GM12878 (cell line): Measurements from ENCODE around the gene DIP2C. TPM values are rescaled to one million over a fixed set of nuclear protein-coding genes. Genes with fewer than 3 reads are reported as not detected.

Experiments
- ATAC-seq: fragments of 200-7000 bp; cut with Tn5 transposase; 3 replicates; pipeline ENCODE4 v1.9.1; 2020; ENCODE audit warnings: mild to moderate bottlenecking, moderate library complexity
- BruUV-seq: library from RNA; stranded (reverse); fragments of 400-500 nt; replicated peaks from 2 replicates; lab custom pipeline; 2021; lab: Mats Ljungman, UMichigan
- CTCF ChIA-PET: fragments of 300-600 bp; sonication (Branson Sonifier 250); formaldehyde crosslinking; extraction: SDS; loops from one replicate; lab custom pipeline; 2021; ENCODE audit warnings: inconsistent platforms; lab: Yijun Ruan, JAX
- POLR2A ChIA-PET: fragments of 350-600 bp; formaldehyde crosslinking; extraction: SDS; loops from one replicate; lab custom pipeline; 2021; ENCODE audit warnings: inconsistent platforms; lab: Charles Lee
- RAD21 ChIA-PET: fragments of 300-600 bp; sonication (Branson Sonifier 250); formaldehyde crosslinking; loops from one replicate; lab custom pipeline; 2023; ENCODE audit warnings: antibody characterized with exemption; ENCODE audit not compliant: unreplicated experiment; lab: Charles Lee
- SMC1A ChIA-PET: fragments of 300-600 bp; sonication (Branson Sonifier 250); formaldehyde crosslinking; loops from one replicate; lab custom pipeline; 2023; ENCODE audit not compliant: unreplicated experiment, uncharacterized antibody; lab: Charles Lee
- DNase-seq: peaks from one replicate; pipeline ENCODE4 v3.0.0-alpha.2; 2011; ENCODE audit warnings: low read depth, low spot score
- FAIRE-seq: peaks from 3 replicates; lab custom pipeline; 2011; peaks lifted over from hg19 to GRCh38; lab: Jason Lieb, UNC
- H2AFZ ChIP-seq: 2 replicates; pipeline ENCODE4 v1.6.0; 2011; ENCODE audit warnings: low read depth, low read length, control low read depth; ENCODE audit not compliant: control insufficient read depth
- H3K27ac ChIP-seq: 2 replicates; pipeline ENCODE4 v1.5.1; 2011; ENCODE audit warnings: control low read depth; ENCODE audit not compliant: control insufficient read depth, insufficient read depth
- H3K27me3 ChIP-seq, 2 experiments: replicated peaks in 1 of 2; 2 replicates each; pipeline versions ENCODE4 v1.6.0 to v1.6.1; 2011; ENCODE audit warnings: low read length in 1 of 2; ENCODE audit not compliant: control insufficient read depth in 2 of 2, insufficient read depth in 2 of 2
- H3K36me3 ChIP-seq, 2 experiments: 2 replicates each; pipeline ENCODE4 v1.5.1; 2011; ENCODE audit warnings: low read length in 1 of 2; ENCODE audit not compliant: control insufficient read depth in 2 of 2, insufficient read depth in 2 of 2
- H3K4me1 ChIP-seq: 2 replicates; pipeline ENCODE4 v1.6.1; 2011; ENCODE audit warnings: mild to moderate bottlenecking, low read length, moderate library complexity, mixed read lengths; ENCODE audit not compliant: control insufficient read depth, insufficient read depth
- H3K4me2 ChIP-seq: 2 replicates; pipeline ENCODE4 v1.6.0; 2011; ENCODE audit warnings: control low read depth; ENCODE audit not compliant: control insufficient read depth, insufficient read depth
- H3K4me3 ChIP-seq: fragments of 200-600 bp; sonication (generic); 2 replicates; pipeline ENCODE4 v1.5.1; 2016
- H3K79me2 ChIP-seq: 2 replicates; pipeline ENCODE4 v1.6.0; 2011; ENCODE audit warnings: low read length; ENCODE audit not compliant: control insufficient read depth, insufficient read depth
- H3K9ac ChIP-seq: 2 replicates; pipeline ENCODE4 v1.8.0; 2011; ENCODE audit warnings: low read length, control low read depth, mixed read lengths; ENCODE audit not compliant: control insufficient read depth, insufficient read depth
- H3K9me3 ChIP-seq: replicated peaks from 3 replicates; pipeline ENCODE4 v1.5.1; 2011; ENCODE audit warnings: mild to moderate bottlenecking, low read length; ENCODE audit not compliant: control insufficient read depth, insufficient read depth
- H4K20me1 ChIP-seq: 2 replicates; pipeline ENCODE4 v1.6.0; 2011; ENCODE audit not compliant: control insufficient read depth, insufficient read depth
- CHD2 ChIP-seq: IDR thresholded peaks from 2 replicates; pipeline ENCODE4 v1.6.1; 2011; ENCODE audit warnings: low read depth, low read length, improper control_type of control experiment, borderline replicate concordance
- DPF2 ChIP-seq: fragments of 450-650 bp; IDR thresholded peaks from 2 replicates; pipeline ENCODE4 v1.6.1; 2017; ENCODE audit warnings: mild to moderate bottlenecking
- HDAC6 ChIP-seq: fragments of 200-600 bp; sonication (generic); IDR thresholded peaks from one replicate; pipeline ENCODE4 v1.8.0; 2017; ENCODE audit warnings: antibody characterized with exemption; ENCODE audit not compliant: unreplicated experiment
- JUNB ChIP-seq: IDR thresholded peaks from 2 replicates; pipeline ENCODE4 v1.6.1; 2016; ENCODE audit warnings: antibody characterized with exemption, mild to moderate bottlenecking
- MAX ChIP-seq: IDR thresholded peaks from 2 replicates; pipeline ENCODE4 v1.6.1; 2012; ENCODE audit warnings: low read depth, low read length, improper control_type of control experiment
- NFIC ChIP-seq: IDR thresholded peaks from 2 replicates; pipeline ENCODE4 v1.6.1; 2012; ENCODE audit warnings: low read depth, mild to moderate bottlenecking, inconsistent platforms, low read length, moderate library complexity
- NR2C1 ChIP-seq: fragments of 450-650 bp; IDR thresholded peaks from 2 replicates; pipeline ENCODE4 v1.6.1; 2017; ENCODE audit warnings: antibody characterized with exemption, mild to moderate bottlenecking, moderate library complexity
- PAX5 ChIP-seq: IDR thresholded peaks from 2 replicates; pipeline ENCODE4 v1.6.1; 2011; ENCODE audit warnings: low read depth, low read length, borderline replicate concordance
- ZNF217 ChIP-seq: fragments of 450-650 bp; IDR thresholded peaks from 2 replicates; pipeline ENCODE4 v1.6.1; 2017; ENCODE audit warnings: antibody characterized with exemption, mild to moderate bottlenecking
- WGBS: methylation state at CpG from one replicate; pipeline ENCODE4 v1.1.6; 2016; ENCODE audit warnings: low lambda C conversion rate; ENCODE audit not compliant: insufficient replicate concordance, insufficient coverage; ENCODE audit errors: missing lambda C conversion rate; 5-methylcytosine and 5-hydroxymethylcytosine counted together
- in situ Hi-C: fragments of 300-500 bp; cut with MboI; formaldehyde crosslinking; loops from 9 replicates; pipeline ENCODE4 v1.14.3; 2018; ENCODE audit warnings: mixed read lengths
- intact Hi-C: fragments of 100-400 bp; cut with micrococcal nuclease; formaldehyde crosslinking; loops from one replicate; pipeline ENCODE4 v1.14.2; 2022; ENCODE audit not compliant: unreplicated experiment
- polyA plus RNA-seq, 11 experiments: library from polyadenylated mRNA; depleted of rRNA in 4 of 11; unstranded in 6 of 11; stranded (reverse) in 5 of 11; fragments of >200 nt; fragmentation: Nextera tagmentation in 4 of 11; fragmentation: Illumina TruSeq in 1 of 11; extraction: Ambion mirVana in 4 of 11; extraction: Trizol in 1 of 11; gene quantifications; 1 replicate in 1 of 11; 2 replicates in 10 of 11; pipeline versions ENCODE4 v1.2.1 to v1.2.3, GENCODE V29; 2011 to 2016; ENCODE audit warnings: inconsistent platforms in 2 of 11, missing spikeins in 2 of 11, low read depth in 1 of 11
- total RNA-seq, 4 experiments: library from RNA; depleted of rRNA in 3 of 4; stranded (reverse); fragments of >200 nt in 3 of 4; fragmentation: Illumina TruSeq in 1 of 4; extraction: Trizol in 1 of 4; gene quantifications; 2 replicates each; pipeline versions ENCODE4 v1.2.1 to v1.2.3, GENCODE V29; 2013 to 2021
- TF ChIP-seq, protein P1 (sequence below): IDR thresholded peaks from 2 replicates; pipeline ENCODE4 v1.6.1; 2012; ENCODE audit warnings: low read length, inconsistent platforms
- TF ChIP-seq, protein P2 (sequence below): IDR thresholded peaks from 2 replicates; pipeline ENCODE4 v1.6.1; 2011; ENCODE audit warnings: mild to moderate bottlenecking, low read depth, low read length, moderate library complexity; ENCODE audit not compliant: insufficient replicate concordance
- TF ChIP-seq, protein P3 (sequence below): fragments of 450-650 bp; IDR thresholded peaks from 2 replicates; pipeline ENCODE4 v1.6.1; 2017; ENCODE audit warnings: low read depth, mild to moderate bottlenecking, moderate library complexity

DIP2C gene
- total and polyA plus RNA-seq, 10 of the 15 experiments (the other 5 are each of a cell fraction or from before 2014, with no cell fraction given), result 0.01 to 0.10 (median 0.06) TPM

- H3K9ac ChIP-seq, result no peak overlapping the region
- no peaks in the 10 kb centered on the region for H3K4me1 ChIP-seq
- no peak overlapping the region for H3K4me2 ChIP-seq
- ChIA-PET SMC1A (no interaction called here), RAD21 (no interaction called here), POLR2A (no interaction called here), CTCF (no interaction called here)
- FAIRE-seq, result no peak
- H3K4me3 ChIP-seq, result no peak overlapping the region
- ATAC-seq, result no peak
- no peak overlapping the region for H3K27ac ChIP-seq
- H2AFZ ChIP-seq, result no peak overlapping the region
- H3K79me2 ChIP-seq, result no peaks in the 10 kb centered on the region
- TF ChIP-seq NR2C1 (no peak), PAX5 (no peak)
- H4K20me1 ChIP-seq, result no peaks in the 10 kb centered on the region
- no peak for DNase-seq
- no peaks in the 10 kb centered on the region for H3K36me3 ChIP-seq
- in situ Hi-C loops, result no loop called here
- intact Hi-C loops, result no loop called here
- no peaks in the 10 kb centered on the region; a peak in 1 of 4 replicates for H3K27me3 ChIP-seq
- no peaks in the 10 kb centered on the region for H3K9me3 ChIP-seq
- 52% methylated on average over 8 of the region's 8 CpGs for WGBS
- BruUV-seq, result no TSS peak
These were observed 315.8 kb downstream of the DIP2C start for GRCh38 chr10:373526-374309.

GRCh38 chr10:373015-373414 lies 316.5 kb downstream of the DIP2C start:
- no peak for FAIRE-seq
- ChIA-PET CTCF (no interaction called here), RAD21 (no interaction called here), SMC1A (no interaction called here), POLR2A (no interaction called here)
- no peak for DNase-seq
- Histone ChIP-seq H3K79me2 (no peaks in the 10 kb centered on the region), H3K4me3 (no peak overlapping the region), H3K27me3 (no peaks in the 10 kb centered on the region), H2AFZ (no peak overlapping the region), H3K4me1 (no peaks in the 10 kb centered on the region), H3K9ac (no peak overlapping the region), H4K20me1 (no peaks in the 10 kb centered on the region), H3K27ac (no peak overlapping the region), H3K36me3 (no peaks in the 10 kb centered on the region), H3K9me3 (no peaks in the 10 kb centered on the region), H3K4me2 (no peak overlapping the region)
- in situ Hi-C loops (no loop called here), intact Hi-C loops (no loop called here)
- no TSS peak for BruUV-seq
- no peak for ATAC-seq
- WGBS, result 37% methylated on average over 4 of the region's 4 CpGs
- TF ChIP-seq JUNB (no peak), DPF2 (no peak), HDAC6 (no peak), NFIC (no peak), ZNF217 (no peak), CHD2 (no peak), MAX (no peak)
- TF ChIP-seq, protein P1, sequence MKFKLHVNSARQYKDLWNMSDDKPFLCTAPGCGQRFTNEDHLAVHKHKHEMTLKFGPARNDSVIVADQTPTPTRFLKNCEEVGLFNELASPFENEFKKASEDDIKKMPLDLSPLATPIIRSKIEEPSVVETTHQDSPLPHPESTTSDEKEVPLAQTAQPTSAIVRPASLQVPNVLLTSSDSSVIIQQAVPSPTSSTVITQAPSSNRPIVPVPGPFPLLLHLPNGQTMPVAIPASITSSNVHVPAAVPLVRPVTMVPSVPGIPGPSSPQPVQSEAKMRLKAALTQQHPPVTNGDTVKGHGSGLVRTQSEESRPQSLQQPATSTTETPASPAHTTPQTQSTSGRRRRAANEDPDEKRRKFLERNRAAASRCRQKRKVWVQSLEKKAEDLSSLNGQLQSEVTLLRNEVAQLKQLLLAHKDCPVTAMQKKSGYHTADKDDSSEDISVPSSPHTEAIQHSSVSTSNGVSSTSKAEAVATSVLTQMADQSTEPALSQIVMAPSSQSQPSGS, result no peak
- TF ChIP-seq, protein P2, sequence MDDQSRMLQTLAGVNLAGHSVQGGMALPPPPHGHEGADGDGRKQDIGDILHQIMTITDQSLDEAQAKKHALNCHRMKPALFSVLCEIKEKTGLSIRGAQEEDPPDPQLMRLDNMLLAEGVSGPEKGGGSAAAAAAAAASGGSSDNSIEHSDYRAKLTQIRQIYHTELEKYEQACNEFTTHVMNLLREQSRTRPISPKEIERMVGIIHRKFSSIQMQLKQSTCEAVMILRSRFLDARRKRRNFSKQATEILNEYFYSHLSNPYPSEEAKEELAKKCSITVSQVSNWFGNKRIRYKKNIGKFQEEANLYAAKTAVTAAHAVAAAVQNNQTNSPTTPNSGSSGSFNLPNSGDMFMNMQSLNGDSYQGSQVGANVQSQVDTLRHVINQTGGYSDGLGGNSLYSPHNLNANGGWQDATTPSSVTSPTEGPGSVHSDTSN, result no peak
- TF ChIP-seq, protein P3, sequence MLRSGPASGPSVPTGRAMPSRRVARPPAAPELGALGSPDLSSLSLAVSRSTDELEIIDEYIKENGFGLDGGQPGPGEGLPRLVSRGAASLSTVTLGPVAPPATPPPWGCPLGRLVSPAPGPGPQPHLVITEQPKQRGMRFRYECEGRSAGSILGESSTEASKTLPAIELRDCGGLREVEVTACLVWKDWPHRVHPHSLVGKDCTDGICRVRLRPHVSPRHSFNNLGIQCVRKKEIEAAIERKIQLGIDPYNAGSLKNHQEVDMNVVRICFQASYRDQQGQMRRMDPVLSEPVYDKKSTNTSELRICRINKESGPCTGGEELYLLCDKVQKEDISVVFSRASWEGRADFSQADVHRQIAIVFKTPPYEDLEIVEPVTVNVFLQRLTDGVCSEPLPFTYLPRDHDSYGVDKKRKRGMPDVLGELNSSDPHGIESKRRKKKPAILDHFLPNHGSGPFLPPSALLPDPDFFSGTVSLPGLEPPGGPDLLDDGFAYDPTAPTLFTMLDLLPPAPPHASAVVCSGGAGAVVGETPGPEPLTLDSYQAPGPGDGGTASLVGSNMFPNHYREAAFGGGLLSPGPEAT, result no peak
